ENCODE measurements around the gene YOD1. TPM values are rescaled to one million over a fixed set of nuclear protein-coding genes. Genes with fewer than 3 reads are reported as not detected.

YOD1 gene
- total and polyA plus RNA-seq, 2 donors (not counting 3 experiments of a cell fraction or from before 2014, with no cell fraction given), result 1.2 to 5.9 TPM

DNA sequence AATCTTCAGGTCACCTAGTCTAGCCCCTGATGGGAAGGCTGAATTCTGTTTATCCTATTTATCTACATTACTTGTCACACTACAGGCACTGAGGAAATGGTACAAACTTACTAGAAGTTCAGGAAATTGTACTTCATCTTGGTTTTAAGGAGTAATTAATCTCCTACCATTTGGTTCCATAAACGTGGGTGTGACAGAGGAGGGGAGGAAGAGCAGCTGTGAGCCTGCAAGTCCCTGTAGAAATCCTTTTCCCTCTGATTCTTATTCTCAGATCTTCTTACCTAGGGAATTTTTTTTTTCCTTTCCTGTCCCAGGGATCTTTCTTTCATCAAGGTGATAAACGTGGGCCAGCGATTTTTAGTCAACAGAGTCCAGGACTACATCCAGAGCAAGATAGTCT lies 16.2 kb upstream of the YOD1 start:
- FAIRE-seq (no peak), DNase-seq (ENCODE audit: low read depth, low spot score) (no peak)
- no peak for TF ChIP-seq JUN (IDR thresholded peaks at IDR 0.05; ENCODE audit: borderline replicate concordance, insufficient read depth, insufficient read length, low read depth)
- TF ChIP-seq GATA2 (IDR thresholded peaks at IDR 0.05; ENCODE audit: insufficient read depth, insufficient read length, low read depth, low read length), result no peak
- TF ChIP-seq MYC (IDR thresholded peaks at IDR 0.05; ENCODE audit: low read depth, low read length), result no peak
- BruUV-seq (replicated peaks), result no TSS peak
- H3K9ac ChIP-seq (replicated peaks; ENCODE audit: extremely low read depth, insufficient read depth, low read length), result no peak overlapping the region
- no peaks in the 10 kb centered on the region for H3K79me2 ChIP-seq (ENCODE audit: control insufficient read depth, insufficient read depth, low read length)
- no peaks in the 10 kb centered on the region for H3K9me3 ChIP-seq (replicated peaks; ENCODE audit: control insufficient read depth, insufficient read depth, low read length)
- H3K4me1 ChIP-seq (ENCODE audit: control insufficient read depth, extremely low read depth, insufficient read depth, low read length), result no peaks in the 10 kb centered on the region
- H3K9me1 ChIP-seq (replicated peaks; ENCODE audit: control insufficient read depth, extremely low read depth, insufficient read depth, low read length), result no peaks in the 10 kb centered on the region
- no peaks in the 10 kb centered on the region for H3K36me3 ChIP-seq (ENCODE audit: control insufficient read depth in 2 of 2, extremely low read depth in 1 of 2, insufficient read depth in 2 of 2, low read length in 2 of 2)
- no peaks in the 10 kb centered on the region for H4K20me1 ChIP-seq (replicated peaks; ENCODE audit: control insufficient read depth, extremely low read depth, insufficient read depth, low read length)
- H3K4me2 ChIP-seq (ENCODE audit: insufficient read depth, low read length), result no peak overlapping the region
- dilution Hi-C loops (cut with MboI; ENCODE audit: extremely low pct_ligation_motif_present, low sequenced_read_pairs), result no loop called here
- H3K27me3 ChIP-seq (ENCODE audit: control insufficient read depth in 2 of 2, insufficient read depth in 2 of 2, low read length in 2 of 2), result no peaks in the 10 kb centered on the region
- no peak overlapping the region for H3K4me3 ChIP-seq (replicated peaks in 1 of 3; ENCODE audit: insufficient read depth in 1 of 3, low read depth in 1 of 3, low read length in 3 of 3)
- ChIA-PET CTCF (interaction anchor here (1.6 kb wide), 1 partner anchor 13 kb away, joined by 6 read pairs; no protein-coding TSS in a partner anchor), POLR2A (no interaction called here)
- H2AFZ ChIP-seq (ENCODE audit: low read depth, low read length), result no peak overlapping the region
- H3K27ac ChIP-seq (ENCODE audit: insufficient read depth, low read depth, low read length), result no peak overlapping the region
- intact Hi-C loops (cut with micrococcal nuclease), result no loop called here

DNA sequence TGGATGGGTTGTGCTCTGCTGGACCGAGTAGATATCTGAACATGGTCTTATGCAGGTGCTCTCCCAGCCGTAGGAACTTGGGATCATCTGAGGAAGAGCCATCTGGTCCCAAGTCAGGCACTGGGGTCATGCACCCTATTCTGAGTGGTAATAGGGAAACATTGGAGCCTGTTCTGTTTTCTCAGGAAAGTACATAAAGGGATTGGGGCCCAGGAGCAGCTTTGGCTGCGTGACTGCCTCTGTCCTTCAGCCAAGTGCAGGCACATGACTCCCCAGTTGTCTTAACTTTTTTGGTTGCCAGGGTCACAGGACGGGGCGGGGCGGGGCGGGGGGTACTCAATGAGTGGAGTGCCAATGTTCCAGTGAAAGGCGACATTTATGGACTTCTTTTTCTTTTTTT lies 13.6 kb upstream of the YOD1 start:
- Histone ChIP-seq H3K27ac (ENCODE audit: insufficient read depth, low read depth, low read length) (no peak overlapping the region), H3K4me1 (ENCODE audit: control insufficient read depth, extremely low read depth, insufficient read depth, low read length) (no peaks in the 10 kb centered on the region), H2AFZ (ENCODE audit: low read depth, low read length) (no peak overlapping the region), H4K20me1 (replicated peaks; ENCODE audit: control insufficient read depth, extremely low read depth, insufficient read depth, low read length) (no peaks in the 10 kb centered on the region), H3K9me1 (replicated peaks; ENCODE audit: control insufficient read depth, extremely low read depth, insufficient read depth, low read length) (no peaks in the 10 kb centered on the region), H3K79me2 (ENCODE audit: control insufficient read depth, insufficient read depth, low read length) (no peaks in the 10 kb centered on the region), H3K36me3 (ENCODE audit: control insufficient read depth in 2 of 2, extremely low read depth in 1 of 2, insufficient read depth in 2 of 2, low read length in 2 of 2) (no peaks in the 10 kb centered on the region), H3K4me3 (replicated peaks in 1 of 3; ENCODE audit: insufficient read depth in 1 of 3, low read depth in 1 of 3, low read length in 3 of 3) (no peak overlapping the region), H3K27me3 (ENCODE audit: control insufficient read depth in 2 of 2, insufficient read depth in 2 of 2, low read length in 2 of 2) (peaks cover 0 to 2% of the 10 kb centered on the region in 2 experiments), H3K4me2 (ENCODE audit: insufficient read depth, low read length) (no peak overlapping the region), H3K9me3 (replicated peaks; ENCODE audit: control insufficient read depth, insufficient read depth, low read length) (no peaks in the 10 kb centered on the region), H3K9ac (replicated peaks; ENCODE audit: extremely low read depth, insufficient read depth, low read length) (no peak overlapping the region)
- ChIA-PET CTCF (no interaction called here), POLR2A (no interaction called here)
- BruUV-seq (replicated peaks), result no TSS peak
- dilution Hi-C loops (cut with MboI; ENCODE audit: extremely low pct_ligation_motif_present, low sequenced_read_pairs), result no loop called here
- FAIRE-seq, result no peak
- no peak for DNase-seq (ENCODE audit: low read depth, low spot score)
- no peak for TF ChIP-seq FOS (IDR thresholded peaks at IDR 0.05; ENCODE audit: borderline replicate concordance, insufficient read depth, low read length)
- no peak for TF ChIP-seq MAX (IDR thresholded peaks at IDR 0.05; ENCODE audit: insufficient read depth, insufficient read length)
- TF ChIP-seq POLR2A (IDR thresholded peaks at IDR 0.05; ENCODE audit: low read depth, low read length), result no peak
- no peak for TF ChIP-seq GATA2 (IDR thresholded peaks at IDR 0.05; ENCODE audit: insufficient read depth, insufficient read length, low read depth, low read length)
- no peak for TF ChIP-seq EZH2 (IDR thresholded peaks at IDR 0.05; ENCODE audit: borderline replicate concordance, low read depth, low read length, severe bottlenecking)
- TF ChIP-seq JUN (IDR thresholded peaks at IDR 0.05; ENCODE audit: borderline replicate concordance, insufficient read depth, insufficient read length, low read depth), result no peak
- TF ChIP-seq, protein P1, sequence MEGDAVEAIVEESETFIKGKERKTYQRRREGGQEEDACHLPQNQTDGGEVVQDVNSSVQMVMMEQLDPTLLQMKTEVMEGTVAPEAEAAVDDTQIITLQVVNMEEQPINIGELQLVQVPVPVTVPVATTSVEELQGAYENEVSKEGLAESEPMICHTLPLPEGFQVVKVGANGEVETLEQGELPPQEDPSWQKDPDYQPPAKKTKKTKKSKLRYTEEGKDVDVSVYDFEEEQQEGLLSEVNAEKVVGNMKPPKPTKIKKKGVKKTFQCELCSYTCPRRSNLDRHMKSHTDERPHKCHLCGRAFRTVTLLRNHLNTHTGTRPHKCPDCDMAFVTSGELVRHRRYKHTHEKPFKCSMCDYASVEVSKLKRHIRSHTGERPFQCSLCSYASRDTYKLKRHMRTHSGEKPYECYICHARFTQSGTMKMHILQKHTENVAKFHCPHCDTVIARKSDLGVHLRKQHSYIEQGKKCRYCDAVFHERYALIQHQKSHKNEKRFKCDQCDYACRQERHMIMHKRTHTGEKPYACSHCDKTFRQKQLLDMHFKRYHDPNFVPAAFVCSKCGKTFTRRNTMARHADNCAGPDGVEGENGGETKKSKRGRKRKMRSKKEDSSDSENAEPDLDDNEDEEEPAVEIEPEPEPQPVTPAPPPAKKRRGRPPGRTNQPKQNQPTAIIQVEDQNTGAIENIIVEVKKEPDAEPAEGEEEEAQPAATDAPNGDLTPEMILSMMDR (IDR thresholded peaks at IDR 0.05; ENCODE audit: extremely low read depth in 1 of 2, insufficient read depth in 1 of 2, low read depth in 1 of 2, low read length in 2 of 2), result no peak
- no peak for TF ChIP-seq MYC (IDR thresholded peaks at IDR 0.05; ENCODE audit: low read depth, low read length)
- no peak for TF ChIP-seq POLR2AphosphoS5 (IDR thresholded peaks at IDR 0.05; ENCODE audit: insufficient read depth, low read depth, low read length)
- intact Hi-C loops (cut with micrococcal nuclease), result no loop called here
